IMR-90 (cell line): ENCODE data around the gene DGKG. TPM values are rescaled to one million over a fixed set of nuclear protein-coding genes. Genes with fewer than 3 reads are reported as not detected.

Source experiments
- ATAC-seq: fragments of 200-7000 bp; cut with Tn5 transposase; 2 replicates; pipeline ENCODE4 v1.9.1; 2020; ENCODE audit warnings: low read depth, mild to moderate bottlenecking, moderate library complexity
- BruUV-seq: library from RNA; stranded (reverse); fragments of 400-500 nt; replicated peaks from 2 replicates; lab custom pipeline; 2021; lab: Mats Ljungman, UMichigan
- CTCF ChIA-PET: fragments of 300-600 bp; formaldehyde crosslinking; extraction: SDS; loops from one replicate; lab custom pipeline; 2021; ENCODE audit warnings: antibody characterized with exemption; lab: Yijun Ruan, JAX
- POLR2A ChIA-PET: fragments of 300-600 bp; sonication (Branson Sonifier 250); formaldehyde crosslinking; loops from one replicate; lab custom pipeline; 2022; ENCODE audit warnings: antibody characterized with exemption; ENCODE audit not compliant: unreplicated experiment; lab: Charles Lee
- DNase-seq: peaks from one replicate; pipeline ENCODE4 v3.0.0; 2013
- H2AFZ ChIP-seq: replicated peaks from 2 replicates; pipeline ENCODE3; 2013; ENCODE audit warnings: low read length, mild to moderate bottlenecking; ENCODE audit not compliant: poor library complexity
- H2AK5ac ChIP-seq: 2 replicates; pipeline ENCODE4 v1.6.1; 2013; ENCODE audit warnings: low read depth, low read length, inconsistent platforms
- H2AK9ac ChIP-seq: replicated peaks from 2 replicates; pipeline ENCODE3; 2013; ENCODE audit warnings: mild to moderate bottlenecking, low read depth, low read length, moderate library complexity; ENCODE audit not compliant: poor library complexity
- H2BK120ac ChIP-seq: 2 replicates; pipeline ENCODE4 v1.6.1; 2013; ENCODE audit warnings: low read depth, low read length, inconsistent platforms
- H2BK15ac ChIP-seq: 3 replicates; pipeline ENCODE4 v1.6.1; 2013; ENCODE audit warnings: low read depth, low read length, inconsistent platforms
- H2BK20ac ChIP-seq: 2 replicates; pipeline ENCODE4 v1.6.1; 2013; ENCODE audit warnings: low read depth, mild to moderate bottlenecking, inconsistent platforms, low read length, moderate library complexity
- H2BK5ac ChIP-seq: 2 replicates; pipeline ENCODE4 v1.6.1; 2013; ENCODE audit warnings: mild to moderate bottlenecking, low read depth, low read length, inconsistent platforms; ENCODE audit not compliant: poor library complexity, severe bottlenecking
- H3K14ac ChIP-seq: replicated peaks from 2 replicates; pipeline ENCODE4 v1.6.1; 2013; ENCODE audit warnings: low read depth, low read length, inconsistent platforms
- H3K18ac ChIP-seq: 2 replicates; pipeline ENCODE4 v1.6.1; 2013; ENCODE audit warnings: low read depth, low read length, control low read depth
- H3K23ac ChIP-seq: 2 replicates; pipeline ENCODE4 v1.6.1; 2013; ENCODE audit warnings: low read depth, low read length, inconsistent platforms
- H3K27ac ChIP-seq: 2 replicates; pipeline ENCODE4 v1.5.1; 2013; ENCODE audit warnings: mild to moderate bottlenecking, control low read depth, low read length; ENCODE audit not compliant: insufficient read depth
- H3K27me3 ChIP-seq: 2 replicates; pipeline ENCODE4 v1.6.1; 2013; ENCODE audit warnings: low read length; ENCODE audit not compliant: control insufficient read depth, insufficient read depth
- H3K36me3 ChIP-seq: 2 replicates; pipeline ENCODE4 v1.6.1; 2013; ENCODE audit warnings: low read length, mixed read lengths; ENCODE audit not compliant: control insufficient read depth, insufficient read depth
- H3K4ac ChIP-seq: 2 replicates; pipeline ENCODE4 v1.6.1; 2013; ENCODE audit warnings: low read depth, low read length, inconsistent platforms
- H3K4me1 ChIP-seq: 2 replicates; pipeline ENCODE4 v1.6.1; 2013; ENCODE audit warnings: low read length, mixed read lengths; ENCODE audit not compliant: control insufficient read depth, insufficient read depth
- H3K4me2 ChIP-seq: 2 replicates; pipeline ENCODE4 v1.6.1; 2013; ENCODE audit warnings: low read depth, mild to moderate bottlenecking, control low read depth, low read length, moderate library complexity
- H3K4me3 ChIP-seq: 2 replicates; pipeline ENCODE4 v1.5.1; 2013; ENCODE audit warnings: low read depth, mild to moderate bottlenecking, control low read depth, low read length, moderate library complexity; ENCODE audit not compliant: insufficient read depth
- H3K56ac ChIP-seq: 2 replicates; pipeline ENCODE4 v1.6.1; 2013; ENCODE audit warnings: low read length, inconsistent platforms; ENCODE audit not compliant: insufficient read depth; ENCODE audit errors: extremely low read depth
- H3K79me1 ChIP-seq, 2 experiments: 2 replicates each; pipeline ENCODE4 v1.6.1; 2013; ENCODE audit warnings: low read length in 2 of 2, inconsistent platforms in 1 of 2, low read depth in 1 of 2
- H3K9ac ChIP-seq: 2 replicates; pipeline ENCODE4 v1.6.1; 2013; ENCODE audit warnings: low read depth, low read length, control low read depth
- H3K9me1 ChIP-seq: 2 replicates; pipeline ENCODE4 v1.6.1; 2013; ENCODE audit warnings: low read length, inconsistent platforms; ENCODE audit not compliant: insufficient read depth
- H3K9me3 ChIP-seq: 2 replicates; pipeline ENCODE4 v1.6.1; 2013; ENCODE audit warnings: low read length; ENCODE audit not compliant: control insufficient read depth, insufficient read depth
- H4K20me1 ChIP-seq: 2 replicates; pipeline ENCODE4 v1.6.1; 2013; ENCODE audit warnings: low read length, inconsistent platforms; ENCODE audit not compliant: insufficient read depth
- H4K5ac ChIP-seq: 2 replicates; pipeline ENCODE4 v1.6.1; 2013; ENCODE audit warnings: mild to moderate bottlenecking, low read depth, low read length, control low read depth
- H4K8ac ChIP-seq, 2 experiments: 2 replicates each; pipeline ENCODE4 v1.6.1; 2013; ENCODE audit warnings: low read depth in 2 of 2, low read length in 2 of 2, control low read depth in 1 of 2, inconsistent platforms in 1 of 2
- H4K91ac ChIP-seq: 2 replicates; pipeline ENCODE4 v1.6.1; 2013; ENCODE audit warnings: low read depth, low read length, inconsistent platforms; ENCODE audit not compliant: insufficient read depth
- BHLHE40 ChIP-seq: fragments of 150-350 bp; IDR thresholded peaks from 2 replicates; pipeline ENCODE4 v1.6.1; 2016; ENCODE audit warnings: mild to moderate bottlenecking, low read depth, low read length
- CEBPB ChIP-seq: IDR thresholded peaks from 2 replicates; pipeline ENCODE4 v1.6.1; 2012; ENCODE audit warnings: low read depth, low read length, improper control_type of control experiment
- CHD1 ChIP-seq: IDR thresholded peaks from 2 replicates; pipeline ENCODE4 v1.6.1; 2012; ENCODE audit warnings: low read depth, low read length, improper control_type of control experiment
- CTCF ChIP-seq: conservative IDR thresholded peaks from 2 replicates; pipeline ENCODE4 v1.5.1; 2012; ENCODE audit warnings: mild to moderate bottlenecking, low read depth, low read length, improper control_type of control experiment
- FOS ChIP-seq: fragments of 150-350 bp; IDR thresholded peaks from 2 replicates; pipeline ENCODE4 v1.6.1; 2016; ENCODE audit warnings: low read depth, low read length
- MXI1 ChIP-seq: IDR thresholded peaks from 2 replicates; pipeline ENCODE4 v1.6.1; 2012; ENCODE audit warnings: low read depth, mild to moderate bottlenecking, low read length, moderate library complexity, borderline replicate concordance
- NFE2L2 ChIP-seq: fragments of 150-350 bp; IDR thresholded peaks from 2 replicates; pipeline ENCODE4 v1.6.1; 2016; ENCODE audit warnings: low read depth, mild to moderate bottlenecking, low read length
- SMC3 ChIP-seq: fragments of 150-350 bp; IDR thresholded peaks from 2 replicates; pipeline ENCODE4 v1.6.1; 2016; ENCODE audit warnings: low read depth, mild to moderate bottlenecking, antibody characterized with exemption, low read length, moderate library complexity
- USF2 ChIP-seq: fragments of 150-350 bp; IDR thresholded peaks from 2 replicates; pipeline ENCODE4 v1.6.1; 2017; ENCODE audit warnings: mild to moderate bottlenecking, antibody characterized with exemption, low read length, low read depth
- WGBS, 2 experiments: methylation state at CpG; one replicate each; pipeline versions ENCODE4 v1.1.5 to v1.1.7; 2013; ENCODE audit warnings: missing lambda C conversion rate in 2 of 2; ENCODE audit not compliant: insufficient read length in 1 of 2; ENCODE audit errors: extremely low coverage in 2 of 2; 5-methylcytosine and 5-hydroxymethylcytosine counted together
- dilution Hi-C: fragments of 300-500 bp; cut with HindIII; formaldehyde crosslinking; loops from one replicate; pipeline ENCODE4 v1.14.3; 2018; ENCODE audit warnings: low sequenced_read_pairs; ENCODE audit not compliant: unreplicated experiment
- in situ Hi-C: fragments of 300-500 bp; cut with MboI; formaldehyde crosslinking; loops from 3 replicates; pipeline ENCODE4 v1.14.3; 2019; ENCODE audit warnings: low sequenced_read_pairs, inconsistent platforms, mixed read lengths
- intact Hi-C: fragments of 100-400 bp; cut with micrococcal nuclease; formaldehyde crosslinking; loops from 2 replicates; pipeline ENCODE4 v1.10.0; 2022
- polyA plus RNA-seq, 3 experiments: library from polyadenylated mRNA; depleted of rRNA; stranded (reverse); fragments of >200 nt; gene quantifications; 2 replicates each; pipeline ENCODE4 v1.2.3, GENCODE V29; 2012; ENCODE audit warnings: low replicate concordance in 1 of 3
- total RNA-seq: library from RNA; depleted of rRNA; stranded (reverse); fragments of >200 nt; gene quantifications from 2 replicates; pipeline ENCODE4 v1.2.3, GENCODE V29; 2012
- TF ChIP-seq, protein P1 (sequence below): fragments of 150-350 bp; IDR thresholded peaks from 2 replicates; pipeline ENCODE4 v1.6.1; 2016; ENCODE audit warnings: low read depth, mild to moderate bottlenecking, low read length, moderate library complexity, borderline replicate concordance

Gene DGKG
- total and polyA plus RNA-seq, 2 of the 4 experiments (the other 2 are of a cell fraction) = 1.2 to 4.1 TPM

DNA sequence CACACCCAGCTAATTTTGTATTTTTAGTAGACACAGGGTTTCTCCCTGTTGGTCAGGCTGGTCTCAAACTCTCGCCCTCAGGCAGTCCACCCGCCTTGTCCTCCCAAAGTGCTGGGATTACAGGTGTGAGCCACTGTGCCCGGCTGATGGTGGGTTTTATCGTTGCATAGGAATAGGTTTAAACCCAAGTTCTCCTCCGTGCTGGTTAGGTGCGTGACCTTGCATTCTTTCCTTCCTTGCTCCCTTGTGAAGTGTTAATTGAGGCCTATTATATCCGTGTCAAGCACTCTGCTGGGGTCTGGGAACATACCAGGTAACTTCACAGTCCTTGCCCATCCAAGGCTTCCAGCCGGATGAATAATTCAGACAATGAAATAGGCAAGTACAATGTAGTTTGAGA, 233.9 kb downstream of the DGKG start:
- no TSS peak for BruUV-seq
- Histone ChIP-seq H3K9me1 (no peaks in the 10 kb centered on the region), H3K4ac (no peak overlapping the region), H3K4me3 (no peak overlapping the region), H3K4me2 (no peak overlapping the region), H3K18ac (no peak overlapping the region), H4K20me1 (no peaks in the 10 kb centered on the region), H3K9me3 (no peaks in the 10 kb centered on the region), H3K27ac (no peak overlapping the region), H4K5ac (no peak overlapping the region), H4K8ac (no peak overlapping the region), H3K4me1 (no peaks in the 10 kb centered on the region), H2BK20ac (no peak overlapping the region), H2AK5ac (no peak overlapping the region), H3K27me3 (peaks cover 19% of the 10 kb centered on the region), H3K14ac (no peak overlapping the region), H2AFZ (no peak overlapping the region), H4K91ac (no peak overlapping the region), H3K56ac (no peak overlapping the region), H3K23ac (no peak overlapping the region), H3K9ac (no peak overlapping the region), H2BK15ac (no peak overlapping the region), H2BK5ac (no peak overlapping the region), H3K79me1 (no peaks in the 10 kb centered on the region), H3K36me3 (no peaks in the 10 kb centered on the region), H2AK9ac (no peak overlapping the region), H2BK120ac (no peak overlapping the region)
- POLR2A ChIA-PET = no interaction called here
- dilution Hi-C loops (no loop called here), in situ Hi-C loops (no loop called here), intact Hi-C loops (no loop called here)
- WGBS, 2 experiments = no CpG with 5 or more reads among the region's 8 CpGs
- TF ChIP-seq CEBPB (no peak), SMC3 (no peak), NFE2L2 (no peak), MXI1 (no peak), CHD1 (no peak), BHLHE40 (no peak), CTCF (no peak), FOS (no peak), USF2 (no peak)
- TF ChIP-seq, protein P1, sequence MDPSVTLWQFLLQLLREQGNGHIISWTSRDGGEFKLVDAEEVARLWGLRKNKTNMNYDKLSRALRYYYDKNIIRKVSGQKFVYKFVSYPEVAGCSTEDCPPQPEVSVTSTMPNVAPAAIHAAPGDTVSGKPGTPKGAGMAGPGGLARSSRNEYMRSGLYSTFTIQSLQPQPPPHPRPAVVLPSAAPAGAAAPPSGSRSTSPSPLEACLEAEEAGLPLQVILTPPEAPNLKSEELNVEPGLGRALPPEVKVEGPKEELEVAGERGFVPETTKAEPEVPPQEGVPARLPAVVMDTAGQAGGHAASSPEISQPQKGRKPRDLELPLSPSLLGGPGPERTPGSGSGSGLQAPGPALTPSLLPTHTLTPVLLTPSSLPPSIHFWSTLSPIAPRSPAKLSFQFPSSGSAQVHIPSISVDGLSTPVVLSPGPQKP = no peak
- no peak for DNase-seq
- no peak for ATAC-seq
- CTCF ChIA-PET = no interaction called here
